ENCODE measurements around the gene MVB12B. TPM values are rescaled to one million over a fixed set of nuclear protein-coding genes. Genes with fewer than 3 reads are reported as not detected.

The MVB12B gene
- total RNA-seq, 4 donors from 2014 or later = 2.1 to 39.2 (median 22.2) TPM

GRCh38 chr9:126424511-126424910 is 97.9 kb downstream of the MVB12B start:
- H3K36me3 ChIP-seq = no peaks in the 10 kb centered on the region
- H3K27ac ChIP-seq = no peak overlapping the region
- H3K27me3 ChIP-seq = no peaks in the 10 kb centered on the region
- no peaks in the 10 kb centered on the region for H3K9me3 ChIP-seq
- H3K4me1 ChIP-seq = no peaks in the 10 kb centered on the region
- intact Hi-C loops (cut with DNase I; ENCODE audit: low total_unique reads) = no loop called here
- H3K4me3 ChIP-seq = no peak overlapping the region
- TF ChIP-seq POLR2A (IDR thresholded peaks at IDR 0.05) = no peak
- no peak for TF ChIP-seq CTCF (IDR thresholded peaks at IDR 0.05)
- DNase-seq = no peak

GRCh38 chr9:126428534-126429175 is 102.0 kb downstream of the MVB12B start:
- intact Hi-C loops (cut with DNase I; ENCODE audit: low total_unique reads) = no loop called here
- Histone ChIP-seq H3K4me3 (no peak overlapping the region), H3K27me3 (no peaks in the 10 kb centered on the region), H3K36me3 (no peaks in the 10 kb centered on the region), H3K4me1 (no peaks in the 10 kb centered on the region), H3K27ac (no peak overlapping the region), H3K9me3 (no peaks in the 10 kb centered on the region)
- DNase-seq = no peak
- TF ChIP-seq POLR2A (IDR thresholded peaks at IDR 0.05) = no peak
- no peak for TF ChIP-seq CTCF (IDR thresholded peaks at IDR 0.05)

- no peaks in the 10 kb centered on the region for H3K27me3 ChIP-seq
- no peak for TF ChIP-seq CTCF (IDR thresholded peaks at IDR 0.05)
- TF ChIP-seq POLR2A (IDR thresholded peaks at IDR 0.05) = no peak
- H3K36me3 ChIP-seq = no peaks in the 10 kb centered on the region
- DNase-seq = no peak
- no peak overlapping the region for H3K4me3 ChIP-seq
- no peaks in the 10 kb centered on the region for H3K9me3 ChIP-seq
- intact Hi-C loops (cut with DNase I; ENCODE audit: low total_unique reads) = no loop called here
- H3K4me1 ChIP-seq = no peaks in the 10 kb centered on the region
- H3K27ac ChIP-seq = no peak overlapping the region
Measured at GRCh38 chr9:126429190-126429589, 102.6 kb downstream of the MVB12B start.

GRCh38 chr9:126430124-126430523 is 103.5 kb downstream of the MVB12B start:
- H3K27me3 ChIP-seq = no peaks in the 10 kb centered on the region
- H3K9me3 ChIP-seq = no peaks in the 10 kb centered on the region
- no peak overlapping the region for H3K27ac ChIP-seq
- H3K4me1 ChIP-seq = no peaks in the 10 kb centered on the region
- no peak for DNase-seq
- H3K36me3 ChIP-seq = no peaks in the 10 kb centered on the region
- intact Hi-C loops (cut with DNase I; ENCODE audit: low total_unique reads) = no loop called here
- TF ChIP-seq POLR2A (IDR thresholded peaks at IDR 0.05) = no peak
- TF ChIP-seq CTCF (IDR thresholded peaks at IDR 0.05) = no peak
- H3K4me3 ChIP-seq = no peak overlapping the region

GRCh38 chr9:126431077-126431742 is 104.6 kb downstream of the MVB12B start:
- Histone ChIP-seq H3K4me1 (no peaks in the 10 kb centered on the region), H3K4me3 (no peak overlapping the region), H3K36me3 (no peaks in the 10 kb centered on the region), H3K9me3 (no peaks in the 10 kb centered on the region), H3K27me3 (no peaks in the 10 kb centered on the region), H3K27ac (no peak overlapping the region)
- DNase-seq = no peak
- intact Hi-C loops (cut with DNase I; ENCODE audit: low total_unique reads) = no loop called here
- no peak for TF ChIP-seq POLR2A (IDR thresholded peaks at IDR 0.05)
- TF ChIP-seq CTCF (IDR thresholded peaks at IDR 0.05) = no peak
